A673 (cell line): Measurements from ENCODE around the gene YWHAG. TPM values are rescaled to one million over a fixed set of nuclear protein-coding genes. Genes with fewer than 3 reads are reported as not detected.
A peak's percentile ranks its signal among the peaks of the same experiment; 100 is the strongest.

Experiments used
- BruUV-seq: library from RNA; stranded (reverse); fragments of 400-500 nt; replicated peaks from 2 replicates; lab custom pipeline; 2021; lab: Mats Ljungman, UMichigan
- CTCF ChIA-PET: fragments of 300-600 bp; sonication (Branson Sonifier 250); formaldehyde crosslinking; loops from one replicate; lab custom pipeline; 2022; ENCODE audit warnings: antibody characterized with exemption; lab: Charles Lee
- POLR2A ChIA-PET: fragments of 300-600 bp; sonication (Branson Sonifier 250); formaldehyde crosslinking; loops from one replicate; lab custom pipeline; 2022; ENCODE audit warnings: antibody characterized with exemption; ENCODE audit not compliant: low non-redundant PET; lab: Charles Lee
- DNase-seq: peaks from one replicate; pipeline ENCODE4 v3.0.0-alpha.2; 2015; ENCODE audit warnings: low spot score
- H3K27ac ChIP-seq: fragments of 200-600 bp; sonication (generic); 2 replicates; pipeline ENCODE4 v1.5.1; 2016; ENCODE audit warnings: mixed run types, low read depth, mild to moderate bottlenecking, mixed read lengths, antibody characterized with exemption, low read length; ENCODE audit not compliant: poor library complexity, severe bottlenecking
- H3K27me3 ChIP-seq: fragments of 200-600 bp; sonication (generic); replicated peaks from 2 replicates; pipeline ENCODE4 v1.6.1; 2017; ENCODE audit warnings: mixed run types, low read depth, mild to moderate bottlenecking, mixed read lengths, antibody characterized with exemption, low read length; ENCODE audit not compliant: insufficient read depth, poor library complexity
- H3K36me3 ChIP-seq: fragments of 200-600 bp; sonication (generic); 2 replicates; pipeline ENCODE4 v1.6.1; 2016; ENCODE audit warnings: mixed run types, mild to moderate bottlenecking, mixed read lengths, antibody characterized with exemption, low read length; ENCODE audit not compliant: insufficient read depth, poor library complexity, severe bottlenecking
- H3K4me1 ChIP-seq: fragments of 200-600 bp; sonication (generic); 2 replicates; pipeline ENCODE4 v1.6.1; 2017; ENCODE audit warnings: mixed run types, mild to moderate bottlenecking, mixed read lengths, antibody characterized with exemption, low read length; ENCODE audit not compliant: insufficient read depth, poor library complexity, severe bottlenecking
- H3K4me3 ChIP-seq: fragments of 200-600 bp; sonication (generic); 2 replicates; pipeline ENCODE4 v1.5.1; 2016; ENCODE audit warnings: low read depth, mixed run types, mild to moderate bottlenecking, mixed read lengths, low read length; ENCODE audit not compliant: poor library complexity, severe bottlenecking
- H3K9me3 ChIP-seq: fragments of 200-600 bp; sonication (generic); 2 replicates; pipeline ENCODE4 v1.6.1; 2016; ENCODE audit warnings: mixed run types, low read depth, mild to moderate bottlenecking, mixed read lengths, antibody characterized with exemption, low read length; ENCODE audit not compliant: poor library complexity, severe bottlenecking
- EZH2 ChIP-seq: fragments of 200-600 bp; sonication (generic); IDR thresholded peaks from 2 replicates; pipeline ENCODE4 v1.6.1; 2017; ENCODE audit warnings: borderline replicate concordance, low read depth, mild to moderate bottlenecking, mixed read lengths, antibody characterized with exemption, low read length; ENCODE audit not compliant: poor library complexity, severe bottlenecking
- intact Hi-C: fragments of 100-400 bp; cut with micrococcal nuclease; formaldehyde crosslinking; loops from one replicate; pipeline ENCODE4 v1.10.0; 2022; ENCODE audit not compliant: unreplicated experiment
- total RNA-seq: library from RNA; stranded (reverse); gene quantifications from 2 replicates; pipeline ENCODE4 v1.2.3, GENCODE V29; 2021
- TF ChIP-seq, protein P1 (sequence below): fragments of 300-800, 200-600 bp; sonication (generic); conservative IDR thresholded peaks from 2 replicates; pipeline ENCODE4 v1.5.1; 2017; ENCODE audit warnings: low read depth, mild to moderate bottlenecking, antibody characterized with exemption, low read length, moderate library complexity, mixed read lengths

Gene YWHAG
- total RNA-seq, 1 experiment from 2014 or later: 249 TPM

DNA sequence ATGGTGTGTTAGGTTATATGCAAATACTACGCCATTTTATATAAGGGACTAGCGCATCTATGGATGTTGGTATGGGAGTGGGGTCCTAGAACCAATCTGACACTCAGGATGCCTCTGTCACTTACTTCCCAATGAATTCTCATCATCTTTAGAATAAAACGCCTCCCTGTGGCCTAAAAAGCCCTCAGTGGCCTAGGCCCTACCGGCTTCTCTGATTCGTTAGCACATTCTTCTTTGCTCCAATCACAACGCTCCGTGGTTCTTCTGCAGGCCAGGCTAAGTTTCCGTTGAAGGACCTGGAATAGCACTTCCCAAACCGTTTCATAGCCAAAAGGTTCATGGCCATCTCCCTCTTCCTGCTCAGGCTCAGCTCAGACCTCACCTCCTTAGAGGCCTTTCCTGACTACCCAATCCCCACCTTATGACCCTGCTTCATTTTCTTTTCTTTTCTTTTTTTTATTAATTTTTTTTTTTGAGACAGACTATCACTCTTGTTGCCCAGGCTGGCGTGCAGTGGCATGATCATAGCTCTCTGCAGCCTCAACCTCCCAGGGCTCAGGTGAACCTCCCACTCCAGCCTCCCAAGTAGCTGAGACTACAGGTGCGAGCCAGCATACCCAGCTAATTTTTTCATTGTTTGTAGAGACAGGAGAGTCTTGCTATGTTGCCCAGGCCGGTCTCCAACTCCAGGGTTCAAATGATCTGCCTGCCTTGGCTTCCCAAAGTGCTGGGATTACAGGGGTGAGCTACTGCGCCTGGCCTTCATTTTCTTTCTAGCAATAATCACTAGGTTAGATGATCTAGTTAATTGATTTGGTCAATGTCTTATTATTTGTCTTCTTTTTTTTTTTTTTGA, 24.5 kb upstream of the YWHAG start:
- Histone ChIP-seq H3K4me3 (no peak overlapping the region), H3K9me3 (no peaks in the 10 kb centered on the region), H3K4me1 (peaks cover 17% of the 10 kb centered on the region), H3K27ac (no peak overlapping the region), H3K27me3 (no peaks in the 10 kb centered on the region), H3K36me3 (no peaks in the 10 kb centered on the region)
- intact Hi-C loops: no loop called here
- DNase-seq: peak; percentile 57
- POLR2A ChIA-PET: interaction anchor here (0.6 kb wide), 1 partner anchor 216 kb away, joined by 4 read pairs; no protein-coding TSS in a partner anchor
- BruUV-seq: no TSS peak
- no peak for TF ChIP-seq EZH2
- TF ChIP-seq, protein P1, sequence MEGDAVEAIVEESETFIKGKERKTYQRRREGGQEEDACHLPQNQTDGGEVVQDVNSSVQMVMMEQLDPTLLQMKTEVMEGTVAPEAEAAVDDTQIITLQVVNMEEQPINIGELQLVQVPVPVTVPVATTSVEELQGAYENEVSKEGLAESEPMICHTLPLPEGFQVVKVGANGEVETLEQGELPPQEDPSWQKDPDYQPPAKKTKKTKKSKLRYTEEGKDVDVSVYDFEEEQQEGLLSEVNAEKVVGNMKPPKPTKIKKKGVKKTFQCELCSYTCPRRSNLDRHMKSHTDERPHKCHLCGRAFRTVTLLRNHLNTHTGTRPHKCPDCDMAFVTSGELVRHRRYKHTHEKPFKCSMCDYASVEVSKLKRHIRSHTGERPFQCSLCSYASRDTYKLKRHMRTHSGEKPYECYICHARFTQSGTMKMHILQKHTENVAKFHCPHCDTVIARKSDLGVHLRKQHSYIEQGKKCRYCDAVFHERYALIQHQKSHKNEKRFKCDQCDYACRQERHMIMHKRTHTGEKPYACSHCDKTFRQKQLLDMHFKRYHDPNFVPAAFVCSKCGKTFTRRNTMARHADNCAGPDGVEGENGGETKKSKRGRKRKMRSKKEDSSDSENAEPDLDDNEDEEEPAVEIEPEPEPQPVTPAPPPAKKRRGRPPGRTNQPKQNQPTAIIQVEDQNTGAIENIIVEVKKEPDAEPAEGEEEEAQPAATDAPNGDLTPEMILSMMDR: no peak
- CTCF ChIA-PET: no interaction called here

DNA sequence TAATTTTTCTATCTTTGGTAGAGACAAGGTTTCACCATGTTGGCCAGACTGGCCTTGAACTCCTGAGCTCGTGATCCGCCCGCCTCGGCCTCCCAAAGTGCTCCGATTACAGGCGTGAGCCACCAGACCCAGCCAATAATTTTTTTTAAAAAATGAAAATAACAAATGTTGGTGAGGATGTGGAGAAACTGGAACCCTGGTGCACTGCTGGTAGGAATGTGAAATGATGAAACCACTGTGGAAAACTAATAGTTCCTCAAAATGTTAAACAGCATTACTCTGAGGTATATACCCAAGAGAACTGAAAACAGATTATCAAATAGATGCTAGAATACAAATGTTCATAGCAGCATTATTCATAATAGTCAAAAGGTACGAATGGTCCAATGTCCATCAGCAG, 23.0 kb upstream of the YWHAG start:
- POLR2A ChIA-PET: no interaction called here
- Histone ChIP-seq H3K27ac (no peak overlapping the region), H3K36me3 (no peaks in the 10 kb centered on the region), H3K4me3 (no peak overlapping the region), H3K9me3 (no peaks in the 10 kb centered on the region), H3K27me3 (no peaks in the 10 kb centered on the region), H3K4me1 (peaks cover 17% of the 10 kb centered on the region)
- TF ChIP-seq, protein P1: no peak
- no peak for TF ChIP-seq EZH2
- CTCF ChIA-PET: no interaction called here
- intact Hi-C loops: no loop called here
- BruUV-seq: no TSS peak
- no peak for DNase-seq

DNA sequence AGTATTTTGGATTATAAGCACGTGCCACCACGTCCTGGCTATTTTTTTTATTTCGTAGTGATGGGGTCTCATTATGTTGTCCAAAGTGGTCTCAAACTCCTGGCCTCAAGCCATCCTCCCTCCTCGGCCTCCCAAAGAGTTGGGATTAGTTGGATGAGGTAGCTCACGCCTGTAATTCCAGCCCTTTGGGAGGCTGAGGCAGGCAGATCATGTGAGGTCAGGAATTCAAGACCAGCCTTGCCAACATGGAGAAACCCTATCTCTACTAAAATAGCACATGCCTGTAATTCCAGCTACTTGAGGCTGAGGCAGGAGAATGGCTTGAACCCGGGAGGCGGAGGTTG, 21.8 kb upstream of the YWHAG start:
- no peaks in the 10 kb centered on the region for H3K9me3 ChIP-seq
- BruUV-seq: no TSS peak
- H3K4me3 ChIP-seq: peak overlapping the region; percentile 40
- TF ChIP-seq, protein P1: no peak
- no peak for TF ChIP-seq EZH2
- ChIA-PET CTCF (interaction anchor here (0.5 kb wide), 1 partner anchor 485 kb away, joined by 10 read pairs; no protein-coding TSS in a partner anchor), POLR2A (no interaction called here)
- H3K27me3 ChIP-seq: no peaks in the 10 kb centered on the region
- H3K36me3 ChIP-seq: no peaks in the 10 kb centered on the region
- intact Hi-C loops: no loop called here
- H3K27ac ChIP-seq: peak overlapping the region; percentile 81
- DNase-seq: no peak
- H3K4me1 ChIP-seq: peaks cover 17% of the 10 kb centered on the region
